Measurements from ENCODE around the gene PRR19.

PRR19 gene

GRCh38 chr19:42276284-42276683 is 25.6 kb upstream of the PRR19 start:
- POLR2A ChIA-PET: no interaction called here
- no peak for DNase-seq (ENCODE audit: extremely low spot score)
- TF ChIP-seq, protein P1, sequence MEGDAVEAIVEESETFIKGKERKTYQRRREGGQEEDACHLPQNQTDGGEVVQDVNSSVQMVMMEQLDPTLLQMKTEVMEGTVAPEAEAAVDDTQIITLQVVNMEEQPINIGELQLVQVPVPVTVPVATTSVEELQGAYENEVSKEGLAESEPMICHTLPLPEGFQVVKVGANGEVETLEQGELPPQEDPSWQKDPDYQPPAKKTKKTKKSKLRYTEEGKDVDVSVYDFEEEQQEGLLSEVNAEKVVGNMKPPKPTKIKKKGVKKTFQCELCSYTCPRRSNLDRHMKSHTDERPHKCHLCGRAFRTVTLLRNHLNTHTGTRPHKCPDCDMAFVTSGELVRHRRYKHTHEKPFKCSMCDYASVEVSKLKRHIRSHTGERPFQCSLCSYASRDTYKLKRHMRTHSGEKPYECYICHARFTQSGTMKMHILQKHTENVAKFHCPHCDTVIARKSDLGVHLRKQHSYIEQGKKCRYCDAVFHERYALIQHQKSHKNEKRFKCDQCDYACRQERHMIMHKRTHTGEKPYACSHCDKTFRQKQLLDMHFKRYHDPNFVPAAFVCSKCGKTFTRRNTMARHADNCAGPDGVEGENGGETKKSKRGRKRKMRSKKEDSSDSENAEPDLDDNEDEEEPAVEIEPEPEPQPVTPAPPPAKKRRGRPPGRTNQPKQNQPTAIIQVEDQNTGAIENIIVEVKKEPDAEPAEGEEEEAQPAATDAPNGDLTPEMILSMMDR (IDR thresholded peaks at IDR 0.05; ENCODE audit: control extremely low read depth, extremely low read depth, low read depth, missing control alignments): no peak
- CTCF ChIA-PET: interaction anchor here (1.1 to 8.0 kb wide), 2 partner anchors 31 to 93 kb away, joined by 3 to 87 read pairs; partner anchors contain the start of gene GSK3A

GRCh38 chr19:42276821-42277220 is 25.1 kb upstream of the PRR19 start:
- TF ChIP-seq, protein P1 (IDR thresholded peaks at IDR 0.05; ENCODE audit: control extremely low read depth, extremely low read depth, low read depth, missing control alignments): no peak
- CTCF ChIA-PET: interaction anchor here (1.1 to 8.0 kb wide), 3 partner anchors 32 to 144 kb away, joined by 3 to 87 read pairs (median 4); partner anchors contain the start of gene GSK3A
- POLR2A ChIA-PET: no interaction called here
- DNase-seq (ENCODE audit: extremely low spot score): no peak

- TF ChIP-seq, protein P1 (IDR thresholded peaks at IDR 0.05; ENCODE audit: control extremely low read depth, extremely low read depth, low read depth, missing control alignments): no peak
- DNase-seq (ENCODE audit: extremely low spot score): no peak
- ChIA-PET CTCF (interaction anchor here (1.1 to 8.0 kb wide), 4 partner anchors 17 to 145 kb away, joined by 4 to 87 read pairs (median 5); partner anchors contain the start of gene GSK3A), POLR2A (no interaction called here)
Measured at GRCh38 chr19:42277821-42278451, 24.0 kb upstream of the PRR19 start.

DNA sequence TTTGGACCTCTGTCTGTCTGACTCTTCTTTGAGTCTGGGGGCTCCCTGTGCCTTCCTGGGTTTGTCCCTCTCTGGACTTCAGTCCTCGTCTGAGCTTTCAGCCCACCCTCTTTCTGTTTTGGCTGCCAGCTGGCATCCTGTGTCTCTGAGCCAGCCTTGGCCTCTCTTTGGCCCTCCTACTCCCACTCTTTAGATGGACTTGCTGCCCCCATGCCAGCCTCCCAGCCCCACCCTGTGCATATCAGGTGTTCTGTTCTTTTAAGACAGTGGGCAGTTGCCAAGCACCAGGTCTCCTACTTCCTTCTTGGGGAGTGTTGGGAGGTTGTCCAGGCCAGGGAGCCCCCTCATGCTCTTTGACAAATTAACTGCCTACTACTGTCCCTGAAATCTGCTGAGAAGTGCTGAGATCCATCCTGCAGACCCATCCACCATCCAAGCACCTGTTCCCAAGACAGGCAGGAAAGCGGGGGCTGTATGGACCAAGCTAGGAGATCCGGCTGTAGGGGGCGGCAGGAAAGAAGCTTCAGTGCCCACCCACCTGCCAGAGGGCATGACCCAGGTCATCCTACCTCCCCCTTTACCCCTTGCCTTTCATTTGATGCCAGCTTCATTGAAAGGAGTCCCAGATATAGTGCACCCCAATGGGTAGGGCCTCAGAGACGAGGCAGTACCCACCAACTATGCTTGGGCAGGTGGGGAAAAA is 23.3 kb upstream of the PRR19 start:
- POLR2A ChIA-PET: interaction anchor here (1.6 kb wide), 1 partner anchor 8 kb away, joined by 8 read pairs; no protein-coding TSS in a partner anchor
- no peak for DNase-seq (ENCODE audit: extremely low spot score)
- TF ChIP-seq, protein P1 (IDR thresholded peaks at IDR 0.05; ENCODE audit: control extremely low read depth, extremely low read depth, low read depth, missing control alignments): no peak
- CTCF ChIA-PET: interaction anchor here (0.9 to 8.0 kb wide), 23 partner anchors 8 to 176 kb away, joined by 3 to 87 read pairs (median 5); partner anchors contain the start of genes CIC, ERF, GSK3A and POU2F2

DNA sequence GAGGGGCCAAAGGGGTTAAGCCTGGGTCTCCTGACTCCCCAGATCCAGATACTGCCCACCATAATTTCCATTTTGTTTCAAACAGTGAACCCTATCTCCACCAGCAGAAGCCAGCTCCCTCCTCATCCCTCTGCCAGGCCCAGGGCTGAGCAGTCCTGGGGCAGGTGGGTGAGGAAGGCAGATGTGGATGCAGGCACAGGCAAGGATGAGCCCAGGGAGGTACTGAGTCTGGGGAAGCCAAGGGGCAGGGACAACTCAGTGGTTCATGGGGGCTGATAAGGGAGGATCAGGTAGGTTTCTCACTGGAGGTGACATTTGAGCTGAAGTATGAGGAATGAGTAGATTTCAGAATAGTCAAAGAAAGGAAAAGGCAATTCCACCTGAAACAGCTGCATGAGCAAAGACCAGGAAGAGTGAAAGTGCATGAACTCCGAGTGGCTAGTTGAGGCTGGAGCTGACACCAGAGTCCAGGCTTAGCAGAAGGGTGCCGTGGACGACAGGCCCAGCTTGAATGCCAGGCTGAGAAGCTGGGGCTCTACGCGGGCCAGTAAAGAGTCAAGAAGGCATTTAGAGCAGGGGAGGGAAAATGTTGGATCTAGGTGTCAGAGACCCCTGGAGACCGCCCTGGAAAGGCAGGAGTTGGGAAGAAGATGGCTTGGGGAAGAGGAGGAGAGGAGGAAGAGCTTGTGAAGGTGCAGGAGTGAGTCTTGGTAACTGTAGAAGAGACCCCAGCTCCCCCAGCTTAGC is 22.6 kb upstream of the PRR19 start:
- no peak for DNase-seq (ENCODE audit: extremely low spot score)
- TF ChIP-seq, protein P1 (IDR thresholded peaks at IDR 0.05; ENCODE audit: control extremely low read depth, extremely low read depth, low read depth, missing control alignments): no peak
- ChIA-PET POLR2A (interaction anchor here (1.6 kb wide), 1 partner anchor 9 kb away, joined by 8 read pairs; no protein-coding TSS in a partner anchor), CTCF (interaction anchor here (0.7 to 8.0 kb wide), 30 partner anchors 9 to 177 kb away, joined by 3 to 87 read pairs (median 5); partner anchors contain the start of genes CIC, DEDD2, ERF and GSK3A)

Measured in GM10248 (cell line).